PC-3 (cell line): Measurements from ENCODE around the gene FARS2. TPM values are rescaled to one million over a fixed set of nuclear protein-coding genes. Genes with fewer than 3 reads are reported as not detected.

Experiments used
- ATAC-seq: fragments of 200-7000 bp; cut with Tn5 transposase; 2 replicates; pipeline ENCODE4 v1.9.1; 2020; ENCODE audit warnings: mild to moderate bottlenecking, moderate library complexity
- BruUV-seq: library from RNA; stranded (reverse); fragments of 400-500 nt; replicated peaks from 2 replicates; lab custom pipeline; 2021; lab: Mats Ljungman, UMichigan
- CTCF ChIA-PET: fragments of 300-600 bp; sonication (Branson Sonifier 250); formaldehyde crosslinking; loops from one replicate; lab custom pipeline; 2022; ENCODE audit warnings: antibody characterized with exemption; lab: Charles Lee
- POLR2A ChIA-PET: fragments of 300-600 bp; sonication (Branson Sonifier 250); formaldehyde crosslinking; loops from one replicate; lab custom pipeline; 2022; ENCODE audit warnings: antibody characterized with exemption; ENCODE audit not compliant: unreplicated experiment; lab: Charles Lee
- DNase-seq: peaks from one replicate; pipeline ENCODE4 v3.0.0-alpha.2; 2015
- H2AFZ ChIP-seq: fragments of 300-600 bp; sonication (generic); 2 replicates; pipeline ENCODE4 v1.6.0; 2016; ENCODE audit warnings: antibody characterized with exemption, low read length
- H3F3A ChIP-seq: fragments of 300-600 bp; sonication (generic); one replicate; pipeline ENCODE4 v1.6.0; 2017; ENCODE audit warnings: antibody characterized with exemption, low read length, control low read depth, mild to moderate bottlenecking; ENCODE audit not compliant: unreplicated experiment
- H3K27ac ChIP-seq: fragments of 300-600 bp; sonication (generic); 2 replicates; pipeline ENCODE4 v1.5.1; 2016; ENCODE audit warnings: mild to moderate bottlenecking, low read length
- H3K27me3 ChIP-seq: fragments of 300-600 bp; sonication (generic); 2 replicates; pipeline ENCODE4 v1.6.1; 2016; ENCODE audit warnings: low read length, mixed read lengths
- H3K36me3 ChIP-seq: fragments of 300-600 bp; sonication (generic); 2 replicates; pipeline ENCODE4 v1.6.1; 2016; ENCODE audit warnings: low read depth, mixed run types, low read length, mixed read lengths
- H3K4me1 ChIP-seq: fragments of 300-600 bp; sonication (generic); 2 replicates; pipeline ENCODE4 v1.5.1; 2016; ENCODE audit warnings: low read length; ENCODE audit not compliant: insufficient read depth
- H3K4me2 ChIP-seq: fragments of 300-600 bp; sonication (generic); 2 replicates; pipeline ENCODE4 v1.6.0; 2016; ENCODE audit warnings: low read length
- H3K4me3 ChIP-seq: fragments of 300-600 bp; sonication (generic); 2 replicates; pipeline ENCODE4 v1.5.1; 2016; ENCODE audit warnings: mild to moderate bottlenecking, low read length, mixed read lengths
- H3K79me2 ChIP-seq: fragments of 300-600 bp; sonication (generic); 2 replicates; pipeline ENCODE4 v1.6.1; 2017; ENCODE audit warnings: low read length, mixed read lengths
- H3K9ac ChIP-seq: fragments of 300-600 bp; sonication (generic); 2 replicates; pipeline ENCODE4 v1.6.0; 2016; ENCODE audit warnings: mild to moderate bottlenecking, low read length
- H3K9me2 ChIP-seq: fragments of 300-600 bp; sonication (generic); replicated peaks from 2 replicates; pipeline ENCODE4 v1.6.1; 2016; ENCODE audit warnings: mixed run types, low read length, mixed read lengths
- H3K9me3 ChIP-seq: fragments of 300-600 bp; sonication (generic); 2 replicates; pipeline ENCODE4 v1.6.1; 2016; ENCODE audit warnings: low read length, mixed read lengths
- H4K20me1 ChIP-seq: fragments of 300-600 bp; sonication (generic); 2 replicates; pipeline ENCODE4 v1.6.1; 2016; ENCODE audit warnings: low read length, mixed read lengths
- CTCF ChIP-seq: fragments of 300-600 bp; sonication (generic); conservative IDR thresholded peaks from 2 replicates; pipeline ENCODE4 v1.5.1; 2017; ENCODE audit warnings: antibody characterized with exemption, low read depth, mild to moderate bottlenecking, low read length
- EZH2 ChIP-seq: fragments of 300-600 bp; sonication (generic); IDR thresholded peaks from one replicate; pipeline ENCODE4 v1.6.1; 2017; ENCODE audit warnings: antibody characterized with exemption, mild to moderate bottlenecking, low read length; ENCODE audit not compliant: unreplicated experiment
- EZH2phosphoT487 ChIP-seq: fragments of 300-600 bp; sonication (generic); IDR thresholded peaks from 2 replicates; pipeline ENCODE4 v1.6.1; 2018; ENCODE audit warnings: mild to moderate bottlenecking, antibody characterized with exemption, low read length, borderline replicate concordance
- intact Hi-C: fragments of 100-400 bp; cut with micrococcal nuclease; formaldehyde crosslinking; loops from 2 replicates; pipeline ENCODE4 v1.9.0; 2023
- total RNA-seq: library from RNA; depleted of rRNA; stranded (reverse); fragments of >200 nt; gene quantifications from 2 replicates; pipeline ENCODE4 v1.2.3, GENCODE V29; 2014

The FARS2 gene
- total RNA-seq, 1 experiment from 2014 or later = 23.0 TPM

GRCh38 chr6:5422321-5422915 is 161.1 kb downstream of the FARS2 start:
- H3K9me3 ChIP-seq = no peaks in the 10 kb centered on the region
- no peak overlapping the region for H3K4me2 ChIP-seq
- peak; percentile 72 for DNase-seq
- no peaks in the 10 kb centered on the region for H3K36me3 ChIP-seq
- no peaks in the 10 kb centered on the region for H4K20me1 ChIP-seq
- H3K4me3 ChIP-seq = no peak overlapping the region
- H3K9ac ChIP-seq = no peak overlapping the region
- H3F3A ChIP-seq = no peaks in the 10 kb centered on the region
- ChIA-PET CTCF (interaction anchor here (0.6 to 0.8 kb wide), 2 partner anchors 24 to 98 kb away, joined by 3 to 4 read pairs; no protein-coding TSS in a partner anchor), POLR2A (no interaction called here)
- H2AFZ ChIP-seq = no peak overlapping the region
- peak; percentile 100 for ATAC-seq
- intact Hi-C loops = loop anchor here (1.0 kb wide), 4 partner anchors 49 to 1125 kb away; no protein-coding TSS in a partner anchor
- H3K4me1 ChIP-seq = no peaks in the 10 kb centered on the region
- BruUV-seq = no TSS peak
- H3K27me3 ChIP-seq = no peaks in the 10 kb centered on the region
- no peak overlapping the region for H3K27ac ChIP-seq
- H3K9me2 ChIP-seq = no peaks in the 10 kb centered on the region
- H3K79me2 ChIP-seq = no peaks in the 10 kb centered on the region
- peak; percentile 90 for TF ChIP-seq CTCF
- no peak for TF ChIP-seq EZH2phosphoT487

GRCh38 chr6:5423251-5423650 is 161.9 kb downstream of the FARS2 start:
- no peak overlapping the region for H3K4me2 ChIP-seq
- ChIA-PET POLR2A (no interaction called here), CTCF (interaction anchor here (0.6 to 0.8 kb wide), 3 partner anchors 24 to 97 kb away, joined by 3 to 4 read pairs (median 3); no protein-coding TSS in a partner anchor)
- DNase-seq (no peak), ATAC-seq (no peak)
- no peaks in the 10 kb centered on the region for H3F3A ChIP-seq
- intact Hi-C loops = no loop called here
- no peaks in the 10 kb centered on the region for H4K20me1 ChIP-seq
- H3K9ac ChIP-seq = no peak overlapping the region
- H3K27ac ChIP-seq = no peak overlapping the region
- H2AFZ ChIP-seq = no peak overlapping the region
- no peak for TF ChIP-seq EZH2phosphoT487
- no peak for TF ChIP-seq CTCF
- TF ChIP-seq EZH2 = no peak
- no peaks in the 10 kb centered on the region for H3K27me3 ChIP-seq
- H3K36me3 ChIP-seq = no peaks in the 10 kb centered on the region
- BruUV-seq = no TSS peak
- no peaks in the 10 kb centered on the region for H3K9me3 ChIP-seq
- no peaks in the 10 kb centered on the region for H3K79me2 ChIP-seq
- H3K4me1 ChIP-seq = no peaks in the 10 kb centered on the region
- no peaks in the 10 kb centered on the region for H3K9me2 ChIP-seq
- H3K4me3 ChIP-seq = no peak overlapping the region

- H3K36me3 ChIP-seq = no peaks in the 10 kb centered on the region
- H2AFZ ChIP-seq = no peak overlapping the region
- H3K4me2 ChIP-seq = no peak overlapping the region
- H3F3A ChIP-seq = no peaks in the 10 kb centered on the region
- DNase-seq (no peak), ATAC-seq (no peak)
- H3K27me3 ChIP-seq = no peaks in the 10 kb centered on the region
- intact Hi-C loops = no loop called here
- no peak overlapping the region for H3K27ac ChIP-seq
- no TSS peak for BruUV-seq
- no peaks in the 10 kb centered on the region for H3K9me2 ChIP-seq
- no peaks in the 10 kb centered on the region for H3K9me3 ChIP-seq
- no peak overlapping the region for H3K4me3 ChIP-seq
- TF ChIP-seq EZH2phosphoT487 (no peak), CTCF (no peak), EZH2 (no peak)
- H3K4me1 ChIP-seq = no peaks in the 10 kb centered on the region
- H3K79me2 ChIP-seq = no peaks in the 10 kb centered on the region
- POLR2A ChIA-PET = no interaction called here
- H3K9ac ChIP-seq = no peak overlapping the region
- CTCF ChIA-PET = no interaction called here
- no peaks in the 10 kb centered on the region for H4K20me1 ChIP-seq
Observed at GRCh38 chr6:5424726-5425125, 163.4 kb downstream of the FARS2 start.
